SH-SY5Y (cell line): ENCODE measurements around the gene MED13L.

ENCODE experiments used
- GATA2 ChIP-seq: IDR thresholded peaks from 2 replicates; pipeline ENCODE4 v1.6.1; 2011; ENCODE audit warnings: mild to moderate bottlenecking, low read depth, low read length
- GATA3 ChIP-seq: IDR thresholded peaks from 2 replicates; pipeline ENCODE4 v1.6.1; 2011; ENCODE audit warnings: low read depth, mild to moderate bottlenecking, low read length, moderate library complexity

DNA sequence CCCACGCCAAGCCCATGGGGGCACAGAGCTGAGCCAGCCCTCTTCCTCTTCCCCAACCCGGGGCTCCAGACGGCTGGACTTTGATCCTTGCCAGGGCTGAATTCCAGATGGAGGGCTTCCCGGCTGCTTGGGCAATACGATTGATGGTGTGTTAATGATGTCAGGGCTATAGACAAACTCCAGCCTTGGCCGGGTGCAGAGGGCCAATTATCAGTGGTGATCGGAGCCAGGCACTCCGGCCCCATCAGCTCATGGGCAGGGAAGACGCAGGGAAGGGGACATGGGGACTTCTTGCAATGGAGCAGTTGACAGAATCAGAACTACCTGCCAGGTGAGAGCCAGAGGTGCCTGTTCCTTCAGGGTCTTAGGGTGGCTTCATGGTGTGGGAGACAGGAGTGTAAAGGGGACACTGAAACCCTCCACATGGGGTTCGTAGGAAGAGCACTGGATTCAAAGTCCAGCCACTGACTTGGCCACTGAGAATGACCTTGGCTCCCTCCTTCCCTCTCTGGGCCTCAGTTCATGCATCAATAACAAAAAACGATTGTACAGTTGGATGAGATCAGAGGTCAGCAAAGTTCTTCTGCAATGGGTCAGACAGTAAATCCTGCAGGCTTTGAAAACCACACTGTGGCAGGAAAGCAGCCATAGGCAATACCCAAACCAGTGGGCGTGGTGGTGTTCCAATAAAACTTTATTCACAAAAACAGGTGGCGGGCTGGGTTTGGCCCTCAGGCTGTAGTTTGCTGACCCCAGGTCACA lies 333.7 kb downstream of the MED13L start:
- no peak for TF ChIP-seq GATA2
- no peak for TF ChIP-seq GATA3
